Lung (tissue), 12 donors: ENCODE measurements around the gene LIPC. TPM values are rescaled to one million over a fixed set of nuclear protein-coding genes. Genes with fewer than 3 reads are reported as not detected.

ENCODE experiments used
- ATAC-seq: fragments of 200-7000 bp; cut with Tn5 transposase; one replicate; pipeline ENCODE4 v1.9.1; 2020; ENCODE audit warnings: moderate number of reproducible peaks; ENCODE audit not compliant: insufficient read depth, low FRiP score
- DNase-seq, 3 donors: peaks; one replicate each; pipeline ENCODE4 v3.0.0-alpha.2; 2013 to 2017
- H3K27ac ChIP-seq, 2 donors: one replicate each; pipeline ENCODE4 v1.5.1; 2013; ENCODE audit warnings: mild to moderate bottlenecking in 2 of 2, moderate library complexity in 2 of 2, control low read depth in 1 of 2, inconsistent platforms in 1 of 2, low read depth in 1 of 2, low read length in 1 of 2
- H3K27me3 ChIP-seq, 3 donors: one replicate each; pipeline ENCODE4 v1.5.1; 2013; ENCODE audit warnings: low read length in 2 of 3; ENCODE audit not compliant: control insufficient read depth in 3 of 3, insufficient read depth in 3 of 3
- H3K36me3 ChIP-seq, 4 donors: one replicate each; pipeline ENCODE4 v1.5.1; 2013; ENCODE audit warnings: low read length in 4 of 4, mild to moderate bottlenecking in 1 of 4, moderate library complexity in 1 of 4; ENCODE audit not compliant: control insufficient read depth in 4 of 4, insufficient read depth in 4 of 4
- H3K4me1 ChIP-seq, 5 donors: one replicate each; pipeline ENCODE4 v1.5.1; 2013; ENCODE audit warnings: low read length in 5 of 5, mild to moderate bottlenecking in 2 of 5, moderate library complexity in 1 of 5; ENCODE audit not compliant: control insufficient read depth in 5 of 5, insufficient read depth in 5 of 5
- H3K4me3 ChIP-seq: one replicate; pipeline ENCODE4 v1.5.1; 2013; ENCODE audit warnings: mild to moderate bottlenecking, control low read depth, moderate library complexity
- H3K9ac ChIP-seq, 2 donors: one replicate each; pipeline ENCODE4 v1.5.1; 2013; ENCODE audit warnings: low read length in 2 of 2, control low read depth in 1 of 2; ENCODE audit not compliant: insufficient read depth in 1 of 2
- H3K9me3 ChIP-seq, 4 donors: one replicate each; pipeline ENCODE4 v1.5.1; 2013; ENCODE audit warnings: low read length in 3 of 4, mild to moderate bottlenecking in 1 of 4, moderate library complexity in 1 of 4; ENCODE audit not compliant: control insufficient read depth in 4 of 4, insufficient read depth in 3 of 4
- WGBS, 2 donors: extraction: QIAGEN DNeasy Blood & Tissue Kit; methylation state at CpG; one replicate each; pipeline ENCODE4 v1.1.7; 2013; 5-methylcytosine and 5-hydroxymethylcytosine counted together
- polyA plus RNA-seq, 2 donors: library from polyadenylated mRNA; stranded (reverse); fragments of 200-250 nt; gene quantifications; one replicate each; pipeline ENCODE4 v1.2.1, GENCODE V29; 2013
- total RNA-seq, 2 donors: library from RNA; depleted of rRNA in 1 of 2; stranded (reverse); fragments of >200 nt in 1 of 2; gene quantifications; one replicate each; pipeline ENCODE4 v1.2.1, GENCODE V29; 2014 to 2021
- TF ChIP-seq, protein P1 (sequence below): IDR thresholded peaks from 2 replicates; pipeline ENCODE4 v1.5.1; 2012; ENCODE audit warnings: mild to moderate bottlenecking; ENCODE audit errors: control extremely low read depth, extremely low read depth
- donor health status: control.
- donor health status: control.
- donor health status: Bipolar disorder and iron deficiency.
- donor health status: healthy.
- donor health status: DM: yes; HTN: yes; CAD: no.

Gene LIPC
- total and polyA plus RNA-seq, 4 donors = 0.20 to 0.57 (median 0.40) TPM

DNA sequence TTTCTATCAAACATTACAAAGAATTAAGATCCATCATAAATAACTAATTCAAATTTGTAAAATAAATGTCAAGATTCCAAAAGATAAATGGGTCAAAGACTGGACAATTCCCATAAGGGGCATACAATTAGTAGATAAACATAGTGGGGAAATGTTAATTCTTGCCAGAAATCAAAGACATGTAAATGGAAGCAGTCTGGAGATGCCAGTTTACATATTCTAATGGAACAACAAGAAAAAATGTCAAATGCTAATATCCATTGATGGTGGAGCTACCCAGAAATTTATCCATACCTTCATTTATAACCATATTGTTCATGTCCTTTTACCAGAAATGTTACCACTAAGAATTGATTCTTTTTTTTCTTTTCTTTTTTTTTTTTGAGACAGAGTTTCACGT is 13.7 kb upstream of the LIPC start:
- H3K4me3 ChIP-seq = no peak overlapping the region
- no peak overlapping the region for H3K9ac ChIP-seq
- DNase-seq (no peak), ATAC-seq (no peak)
- TF ChIP-seq, protein P1, sequence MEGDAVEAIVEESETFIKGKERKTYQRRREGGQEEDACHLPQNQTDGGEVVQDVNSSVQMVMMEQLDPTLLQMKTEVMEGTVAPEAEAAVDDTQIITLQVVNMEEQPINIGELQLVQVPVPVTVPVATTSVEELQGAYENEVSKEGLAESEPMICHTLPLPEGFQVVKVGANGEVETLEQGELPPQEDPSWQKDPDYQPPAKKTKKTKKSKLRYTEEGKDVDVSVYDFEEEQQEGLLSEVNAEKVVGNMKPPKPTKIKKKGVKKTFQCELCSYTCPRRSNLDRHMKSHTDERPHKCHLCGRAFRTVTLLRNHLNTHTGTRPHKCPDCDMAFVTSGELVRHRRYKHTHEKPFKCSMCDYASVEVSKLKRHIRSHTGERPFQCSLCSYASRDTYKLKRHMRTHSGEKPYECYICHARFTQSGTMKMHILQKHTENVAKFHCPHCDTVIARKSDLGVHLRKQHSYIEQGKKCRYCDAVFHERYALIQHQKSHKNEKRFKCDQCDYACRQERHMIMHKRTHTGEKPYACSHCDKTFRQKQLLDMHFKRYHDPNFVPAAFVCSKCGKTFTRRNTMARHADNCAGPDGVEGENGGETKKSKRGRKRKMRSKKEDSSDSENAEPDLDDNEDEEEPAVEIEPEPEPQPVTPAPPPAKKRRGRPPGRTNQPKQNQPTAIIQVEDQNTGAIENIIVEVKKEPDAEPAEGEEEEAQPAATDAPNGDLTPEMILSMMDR = no peak
- peaks cover 0 to 2% (median 0%) of the 10 kb centered on the region in 5 donors for H3K4me1 ChIP-seq
- 80 to 82% methylated on average over 1 of the region's 1 CpG for WGBS, 2 donors
- no peaks in the 10 kb centered on the region for H3K9me3 ChIP-seq
- no peak overlapping the region for H3K27ac ChIP-seq
- no peaks in the 10 kb centered on the region for H3K27me3 ChIP-seq
- H3K36me3 ChIP-seq = no peaks in the 10 kb centered on the region

GRCh38 chr15:58419803-58420524 is 11.8 kb upstream of the LIPC start:
- WGBS, 2 donors = 91 to 94% methylated on average over 11 of the region's 11 CpGs
- ATAC-seq (no peak), DNase-seq (no peak)
- Histone ChIP-seq H3K9ac (no peak overlapping the region), H3K36me3 (no peaks in the 10 kb centered on the region), H3K9me3 (no peaks in the 10 kb centered on the region), H3K27ac (no peak overlapping the region), H3K4me1 (peaks cover 0 to 2% (median 0%) of the 10 kb centered on the region in 5 donors), H3K4me3 (no peak overlapping the region), H3K27me3 (no peaks in the 10 kb centered on the region)
- TF ChIP-seq, protein P1 = no peak

- H3K27me3 ChIP-seq = no peaks in the 10 kb centered on the region
- H3K4me1 ChIP-seq = peaks cover 0 to 4% (median 0%) of the 10 kb centered on the region in 5 donors
- ATAC-seq (no peak), DNase-seq (no peak)
- H3K36me3 ChIP-seq = no peaks in the 10 kb centered on the region
- TF ChIP-seq, protein P1 = no peak
- no peak overlapping the region for H3K4me3 ChIP-seq
- no peak overlapping the region for H3K9ac ChIP-seq
- no peak overlapping the region for H3K27ac ChIP-seq
- WGBS, 2 donors = 59 to 75% methylated on average over 5 of the region's 5 CpGs
- no peaks in the 10 kb centered on the region for H3K9me3 ChIP-seq
These were observed 11.2 kb upstream of the LIPC start for GRCh38 chr15:58420579-58421043.
